Activated CD4-positive, alpha-beta T cell treated with anti-CD3 and anti-CD28 coated beads for 4 hours (primary cell): ENCODE data around the gene RAB12.
"Not testable (repeated sequence)": the region's sequence is repeated elsewhere in the genome, so short reads cannot be mapped to it uniquely, and the experiment has no call there.

Experiments used
- DNase-seq, 2 donors: peaks; one replicate each; pipeline ENCODE4 v3.0.0-alpha.2; 2020

RAB12 gene

GRCh38 chr18:8651478-8652261, 42.4 kb downstream of the RAB12 start:
- DNase-seq = not testable (repeated sequence)

- no peak for DNase-seq
Measured at GRCh38 chr18:8654503-8655451, 45.5 kb downstream of the RAB12 start.

DNA sequence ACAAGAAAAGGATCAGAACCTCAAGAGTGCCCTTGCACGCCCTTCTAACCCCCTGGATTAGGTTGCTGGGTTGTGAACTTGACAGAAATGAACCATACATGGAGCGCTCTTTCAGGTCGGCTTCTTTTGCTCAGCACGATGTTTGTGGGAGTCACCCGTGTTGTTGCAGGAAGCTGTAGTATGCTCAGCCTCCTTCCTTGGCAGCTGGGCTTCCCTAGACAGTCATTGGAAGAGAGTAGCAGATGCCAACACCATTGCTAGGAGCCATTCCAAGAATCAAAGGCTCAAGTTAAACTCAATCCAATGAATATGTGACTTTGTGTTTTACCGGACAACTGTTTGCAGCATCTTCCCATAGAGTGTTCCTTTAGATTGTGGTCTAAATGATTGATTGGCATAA, 47.0 kb downstream of the RAB12 start:
- no peak for DNase-seq

DNA sequence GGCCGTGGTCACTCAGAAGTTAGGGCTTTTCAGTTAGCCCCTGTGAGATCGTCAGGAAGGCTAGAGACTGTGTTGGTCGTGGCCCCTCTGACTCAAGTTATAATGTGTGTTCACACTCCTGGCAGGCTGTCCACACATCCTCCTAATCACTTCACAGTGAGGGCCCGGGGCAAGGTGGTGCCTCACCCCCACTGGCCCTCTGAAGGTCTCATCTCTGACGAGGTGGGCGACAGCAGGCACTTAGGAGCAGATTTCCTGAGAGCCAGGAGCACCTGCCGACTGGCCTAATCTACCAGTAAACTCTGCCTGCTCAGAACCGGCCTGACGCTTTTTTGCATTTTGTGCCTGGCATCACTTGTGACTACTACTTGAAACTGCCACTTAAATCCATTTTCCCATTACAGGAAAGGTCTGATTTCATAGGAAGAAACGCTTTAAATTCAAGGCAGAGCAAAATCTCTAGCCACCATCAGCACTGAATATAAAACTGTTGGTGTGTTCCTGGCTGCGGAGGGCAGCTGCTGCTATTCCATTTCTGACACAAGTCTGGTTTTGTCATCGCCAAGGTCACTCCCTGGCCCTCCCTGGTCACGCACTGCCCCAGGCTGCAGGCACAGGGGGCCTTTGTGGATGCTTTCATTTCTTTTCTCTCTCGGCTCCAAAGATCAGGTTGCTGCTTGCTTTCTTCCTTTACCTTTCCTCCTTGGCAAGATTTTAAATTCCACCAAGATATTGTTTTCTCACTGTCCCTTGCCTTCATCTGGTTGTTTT, 48.0 kb downstream of the RAB12 start:
- DNase-seq = no peak

- DNase-seq = no peak
Measured at GRCh38 chr18:8657873-8658470, 48.7 kb downstream of the RAB12 start.

DNA sequence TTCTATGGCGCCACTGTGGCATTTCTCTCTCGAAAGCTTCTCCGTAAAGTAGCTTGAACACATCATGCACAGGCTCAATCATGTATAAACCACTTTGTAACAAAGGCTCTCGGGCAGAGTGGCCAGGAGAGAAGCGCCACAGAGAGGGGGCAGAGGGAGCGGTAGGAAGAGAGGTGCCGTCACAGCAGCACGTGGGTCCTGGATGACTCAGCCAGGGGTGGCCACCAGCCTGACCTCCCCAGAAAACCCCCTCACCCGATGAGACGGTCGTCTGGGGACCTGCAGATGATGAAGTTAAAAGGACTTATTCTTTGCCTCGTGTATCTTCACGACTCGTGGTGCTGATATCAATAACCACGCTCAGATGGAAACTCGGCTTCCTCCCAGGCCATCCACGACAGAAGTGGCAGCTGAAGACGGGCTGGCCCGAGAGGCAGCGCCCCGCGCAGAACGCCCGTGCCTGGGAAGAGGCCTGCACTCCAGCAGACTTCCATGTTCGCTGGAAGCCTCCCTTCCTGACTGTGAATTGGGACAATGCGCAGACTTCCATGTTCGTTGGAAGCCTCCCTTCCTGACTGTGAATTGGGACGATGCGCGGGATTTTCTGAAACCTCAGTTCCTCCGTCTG, 49.7 kb downstream of the RAB12 start:
- no peak for DNase-seq

- no peak for DNase-seq
Measured at GRCh38 chr18:8659609-8660242, 50.5 kb downstream of the RAB12 start.

- no peak for DNase-seq
Measured at GRCh38 chr18:8660316-8660715, 51.1 kb downstream of the RAB12 start.

- DNase-seq = no peak
Measured at GRCh38 chr18:8661754-8662559, 52.7 kb downstream of the RAB12 start.

- no peak for DNase-seq
Measured at GRCh38 chr18:8662560-8663255, 53.5 kb downstream of the RAB12 start.

GRCh38 chr18:8667846-8668245, 58.6 kb downstream of the RAB12 start:
- no peak for DNase-seq

DNA sequence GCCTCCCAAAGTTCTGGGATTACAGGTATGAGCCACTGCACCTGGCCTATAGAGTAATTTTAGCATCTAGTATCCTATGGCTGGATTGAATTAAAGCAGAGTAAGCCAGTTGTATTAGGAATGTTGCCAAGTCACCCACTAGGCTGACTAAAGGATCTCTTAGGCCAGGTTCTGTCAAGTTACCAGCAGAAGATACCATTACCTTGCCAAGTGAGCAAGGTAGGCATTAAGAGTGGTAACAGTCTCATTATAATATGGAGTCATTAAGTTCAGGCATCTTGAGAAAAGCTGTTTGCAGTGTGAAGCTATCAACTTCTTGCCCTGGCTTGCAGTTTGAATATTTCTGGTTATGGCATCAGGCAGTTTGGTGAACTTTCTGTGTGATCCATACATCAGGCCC, 59.1 kb downstream of the RAB12 start:
- no peak for DNase-seq

- DNase-seq = no peak
Measured at GRCh38 chr18:8669571-8669970, 60.3 kb downstream of the RAB12 start.

DNA sequence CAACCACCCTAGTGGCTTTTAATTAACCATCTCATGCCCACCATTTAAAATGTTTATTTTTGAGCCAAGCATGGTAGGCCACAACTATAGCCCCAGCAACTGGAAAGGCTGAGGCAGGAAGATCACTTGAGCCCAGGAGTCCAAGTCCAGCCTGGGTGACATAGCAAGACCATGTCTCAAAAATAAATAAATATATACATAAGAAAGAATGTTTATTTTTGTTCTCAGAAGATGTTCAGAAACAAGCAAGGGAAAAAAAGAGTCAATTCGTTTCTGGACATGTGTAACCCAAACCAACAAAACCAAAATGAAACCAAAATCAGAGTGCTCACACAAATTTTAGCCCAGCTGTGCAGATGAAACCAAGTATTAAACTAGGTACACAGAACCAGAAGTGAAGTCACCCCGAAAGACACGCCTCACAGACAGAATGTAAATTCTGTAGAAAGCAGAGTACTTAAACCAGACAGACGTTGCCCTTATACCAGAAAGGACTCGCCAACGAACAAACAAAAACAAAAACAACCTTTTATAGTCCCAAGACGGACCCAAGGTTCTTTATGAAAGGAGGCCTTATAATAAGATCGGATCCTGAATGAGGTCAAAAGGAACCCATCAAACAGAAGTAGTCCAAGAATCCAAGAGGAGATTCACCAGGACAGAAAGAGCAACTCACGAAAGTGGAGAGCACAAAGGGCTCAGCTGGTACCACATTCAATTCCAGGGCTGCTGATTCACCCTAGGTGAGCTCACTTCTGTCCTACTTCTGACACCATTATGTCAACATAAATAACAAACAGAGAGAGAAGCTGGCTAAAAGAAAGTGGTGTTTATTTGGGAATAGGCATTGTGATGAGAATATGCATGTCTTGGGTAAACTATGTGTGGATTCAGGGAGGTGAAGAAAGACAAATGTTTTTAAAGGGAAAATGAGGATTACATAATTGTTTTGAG, 64.3 kb downstream of the RAB12 start:
- no peak for DNase-seq

- no peak for DNase-seq
Measured at GRCh38 chr18:8675057-8675456, 65.8 kb downstream of the RAB12 start.

GRCh38 chr18:8681196-8681595, 72.0 kb downstream of the RAB12 start:
- DNase-seq = no peak

- DNase-seq = no peak
Measured at GRCh38 chr18:8684577-8684976, 75.3 kb downstream of the RAB12 start.

GRCh38 chr18:8685141-8685913, 76.1 kb downstream of the RAB12 start:
- no peak for DNase-seq
